ENCODE data around the gene PPP6R2.
A peak's percentile ranks its signal among the peaks of the same experiment; 100 is the strongest.
"Not testable (repeated sequence)": the region's sequence is repeated elsewhere in the genome, so short reads cannot be mapped to it uniquely, and the experiment has no call there.

Gene PPP6R2

DNA sequence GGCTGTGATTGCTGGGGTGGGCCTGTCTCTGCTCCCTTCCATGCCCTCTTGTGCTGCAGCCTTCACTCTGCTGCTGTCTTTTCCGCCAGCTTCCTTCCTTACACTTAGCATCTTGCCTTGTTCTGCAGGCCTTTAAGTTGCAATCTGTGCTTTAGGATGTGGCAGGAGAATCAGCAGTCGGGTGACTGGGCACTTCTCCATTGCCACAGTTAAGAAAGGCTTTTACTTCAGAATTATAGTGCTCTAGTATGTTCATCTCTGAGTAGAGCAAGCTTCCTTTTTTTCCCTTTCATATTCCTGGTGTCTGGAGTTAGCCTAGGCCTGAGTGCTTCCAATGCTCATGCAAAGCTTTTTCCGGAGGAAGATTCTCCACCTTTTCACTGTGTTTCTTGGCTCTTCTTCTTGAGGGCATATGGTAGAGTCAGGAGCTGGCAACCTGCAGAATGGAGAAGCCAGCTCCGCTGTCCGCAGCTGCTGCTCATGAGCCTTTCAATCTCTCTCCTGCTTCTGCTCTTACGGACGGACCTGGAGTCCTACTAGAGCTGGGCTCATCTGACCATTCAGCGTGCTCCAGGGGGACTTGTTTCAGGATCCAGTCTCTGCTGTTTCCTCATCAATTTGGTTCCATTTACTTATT lies 20.2 kb downstream of the PPP6R2 start:
- TF ChIP-seq, protein P1, sequence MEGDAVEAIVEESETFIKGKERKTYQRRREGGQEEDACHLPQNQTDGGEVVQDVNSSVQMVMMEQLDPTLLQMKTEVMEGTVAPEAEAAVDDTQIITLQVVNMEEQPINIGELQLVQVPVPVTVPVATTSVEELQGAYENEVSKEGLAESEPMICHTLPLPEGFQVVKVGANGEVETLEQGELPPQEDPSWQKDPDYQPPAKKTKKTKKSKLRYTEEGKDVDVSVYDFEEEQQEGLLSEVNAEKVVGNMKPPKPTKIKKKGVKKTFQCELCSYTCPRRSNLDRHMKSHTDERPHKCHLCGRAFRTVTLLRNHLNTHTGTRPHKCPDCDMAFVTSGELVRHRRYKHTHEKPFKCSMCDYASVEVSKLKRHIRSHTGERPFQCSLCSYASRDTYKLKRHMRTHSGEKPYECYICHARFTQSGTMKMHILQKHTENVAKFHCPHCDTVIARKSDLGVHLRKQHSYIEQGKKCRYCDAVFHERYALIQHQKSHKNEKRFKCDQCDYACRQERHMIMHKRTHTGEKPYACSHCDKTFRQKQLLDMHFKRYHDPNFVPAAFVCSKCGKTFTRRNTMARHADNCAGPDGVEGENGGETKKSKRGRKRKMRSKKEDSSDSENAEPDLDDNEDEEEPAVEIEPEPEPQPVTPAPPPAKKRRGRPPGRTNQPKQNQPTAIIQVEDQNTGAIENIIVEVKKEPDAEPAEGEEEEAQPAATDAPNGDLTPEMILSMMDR (IDR thresholded peaks at IDR 0.05; ENCODE audit: insufficient read depth, low read depth, low read length, missing control alignments) = no peak
- no peak overlapping the region for H3K4me3 ChIP-seq (ENCODE audit: low read depth, low read length)
- DNase-seq (ENCODE audit: low read depth) = no peak

DNA sequence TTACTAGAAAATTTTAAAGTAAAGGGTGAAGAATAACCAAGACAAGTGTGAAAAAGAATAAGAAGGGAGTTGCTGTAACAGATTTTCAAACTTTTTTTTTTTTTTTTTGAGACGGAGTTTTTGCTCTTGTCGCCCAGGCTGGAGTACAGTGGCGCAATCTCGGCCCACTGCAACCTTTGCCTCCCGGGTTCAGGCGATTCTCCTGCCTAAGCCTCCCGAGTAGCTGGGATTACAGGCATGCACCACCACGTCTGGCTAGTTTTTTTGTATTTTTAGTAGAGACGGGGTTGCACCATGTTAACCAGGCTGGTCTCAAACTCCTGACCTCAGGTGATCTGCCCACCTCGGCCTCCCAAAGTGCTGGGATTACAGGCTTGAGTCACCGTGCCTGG lies 20.7 kb downstream of the PPP6R2 start:
- H3K4me3 ChIP-seq (ENCODE audit: low read depth, low read length); DNase-seq (ENCODE audit: low read depth): not testable (repeated sequence)

DNA sequence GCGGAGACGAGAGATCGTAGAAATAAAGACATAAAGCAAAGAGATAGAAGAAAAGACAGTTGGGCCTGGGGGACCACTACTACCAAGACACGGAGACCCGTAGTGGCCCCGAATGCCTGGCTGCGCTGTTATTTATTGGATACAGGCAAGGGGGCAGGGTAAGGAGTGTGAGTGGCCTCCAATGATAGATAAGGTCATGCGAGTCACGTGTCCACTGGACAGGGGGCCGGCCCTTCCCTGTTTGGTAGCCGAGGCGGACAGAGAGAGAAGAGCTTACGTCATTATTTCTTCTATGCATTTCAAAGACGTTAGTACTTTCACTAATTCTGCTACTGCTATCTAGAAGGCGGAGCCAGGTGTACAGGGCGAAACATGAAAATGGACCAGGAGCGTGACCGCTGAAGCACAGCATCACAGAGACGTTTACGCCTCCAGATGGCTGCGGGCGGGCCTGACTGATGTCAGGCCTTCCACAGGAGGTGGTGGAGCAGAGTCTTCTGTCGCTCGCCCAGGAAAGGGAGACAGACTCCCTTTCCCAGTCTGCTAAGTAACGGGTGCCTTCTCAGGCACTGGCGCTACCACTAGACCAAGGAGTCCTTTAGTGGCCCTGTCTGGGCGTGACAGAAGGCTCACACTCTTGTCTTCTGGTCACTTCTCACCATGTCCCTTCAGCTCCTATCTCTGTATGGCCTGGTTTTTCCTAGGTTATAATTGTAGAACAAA lies 24.8 kb downstream of the PPP6R2 start:
- DNase-seq (ENCODE audit: low read depth) = no peak
- H3K4me3 ChIP-seq (ENCODE audit: low read depth, low read length) = no peak overlapping the region
- TF ChIP-seq, protein P1 (IDR thresholded peaks at IDR 0.05; ENCODE audit: insufficient read depth, low read depth, low read length, missing control alignments) = no peak

DNA sequence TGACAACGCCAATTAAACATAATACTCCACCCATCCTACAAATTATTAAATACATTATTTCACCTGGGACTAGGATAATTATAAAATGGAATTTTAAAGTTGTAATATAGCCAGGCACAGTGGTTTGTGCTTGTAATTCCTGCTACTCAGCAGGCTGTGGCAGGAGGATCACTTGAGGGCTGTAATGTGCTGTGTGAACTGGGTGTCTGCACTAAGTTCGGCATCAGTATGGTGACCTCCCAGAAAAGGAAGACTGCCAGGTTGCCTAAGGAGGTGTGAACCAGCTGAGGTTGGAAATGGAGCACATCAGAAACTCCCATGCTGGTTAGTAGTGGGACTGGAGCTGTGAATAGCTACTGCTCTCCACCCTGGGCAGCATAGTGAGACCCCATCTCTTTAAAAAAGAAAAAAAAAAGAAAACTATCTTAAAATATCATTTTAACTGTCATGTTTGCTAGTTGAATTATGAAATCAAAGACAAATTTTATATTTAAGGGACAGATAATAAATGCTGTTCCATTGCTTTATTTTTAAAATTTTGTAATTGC lies 28.0 kb downstream of the PPP6R2 start:
- DNase-seq (ENCODE audit: low read depth) = no peak
- H3K4me3 ChIP-seq (ENCODE audit: low read depth, low read length) = no peak overlapping the region
- TF ChIP-seq, protein P1 (IDR thresholded peaks at IDR 0.05; ENCODE audit: insufficient read depth, low read depth, low read length, missing control alignments) = no peak

DNA sequence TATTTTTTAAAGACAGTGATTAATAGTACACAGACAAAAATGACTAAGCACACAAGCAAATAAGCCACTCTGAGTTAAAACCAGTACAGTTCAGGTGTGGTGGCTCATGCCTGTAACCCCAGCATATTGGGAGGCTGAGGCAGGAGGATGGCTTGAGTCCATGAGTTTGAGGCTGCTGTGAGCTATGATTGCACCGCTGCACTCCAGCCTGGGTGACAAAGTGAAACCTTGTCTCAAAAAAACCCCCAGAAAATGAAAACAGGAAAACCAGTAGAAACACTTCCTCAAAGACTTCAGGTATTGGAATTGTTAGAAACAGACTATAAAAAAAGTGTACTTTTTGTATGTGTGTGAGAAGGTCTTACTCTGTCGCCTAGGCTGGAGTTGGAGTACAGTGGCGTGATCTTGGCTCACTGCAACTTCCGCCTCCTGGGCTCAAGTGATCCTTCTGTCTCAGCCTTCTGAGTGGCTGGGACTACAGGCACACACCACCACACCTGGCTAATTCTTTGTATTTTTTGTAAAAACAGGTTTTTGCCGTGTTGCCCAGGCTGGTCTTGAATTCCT lies 33.0 kb downstream of the PPP6R2 start:
- DNase-seq (ENCODE audit: low read depth) = peak; percentile 35
- TF ChIP-seq, protein P1 (IDR thresholded peaks at IDR 0.05; ENCODE audit: insufficient read depth, low read depth, low read length, missing control alignments) = no peak
- H3K4me3 ChIP-seq (ENCODE audit: low read depth, low read length) = no peak overlapping the region

DNA sequence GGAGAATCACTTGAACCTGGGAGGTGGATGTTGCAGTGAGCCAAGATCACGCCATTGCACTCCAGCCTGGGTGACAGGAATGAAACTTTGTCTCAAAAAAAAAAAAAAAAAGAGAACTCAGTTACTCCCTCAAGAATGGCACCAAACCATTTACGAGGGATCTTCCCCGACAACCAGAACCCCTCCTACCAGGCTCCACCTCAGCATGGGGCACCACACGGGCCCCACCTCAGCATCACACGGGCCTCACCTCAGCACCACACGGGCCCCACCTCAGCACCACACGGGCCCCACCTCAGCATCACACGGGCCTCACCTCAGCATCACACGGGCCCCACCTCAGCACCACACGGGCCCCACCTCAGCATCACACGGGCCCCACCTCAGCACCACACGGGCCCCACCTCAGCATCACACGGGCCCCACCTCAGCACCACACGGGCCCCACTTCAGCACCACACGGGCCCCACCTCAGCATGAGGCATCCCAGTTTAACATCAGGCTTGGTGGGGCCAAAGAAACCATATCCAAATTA lies 38.0 kb downstream of the PPP6R2 start:
- DNase-seq (ENCODE audit: low read depth); H3K4me3 ChIP-seq (ENCODE audit: low read depth, low read length): not testable (repeated sequence)

DNA sequence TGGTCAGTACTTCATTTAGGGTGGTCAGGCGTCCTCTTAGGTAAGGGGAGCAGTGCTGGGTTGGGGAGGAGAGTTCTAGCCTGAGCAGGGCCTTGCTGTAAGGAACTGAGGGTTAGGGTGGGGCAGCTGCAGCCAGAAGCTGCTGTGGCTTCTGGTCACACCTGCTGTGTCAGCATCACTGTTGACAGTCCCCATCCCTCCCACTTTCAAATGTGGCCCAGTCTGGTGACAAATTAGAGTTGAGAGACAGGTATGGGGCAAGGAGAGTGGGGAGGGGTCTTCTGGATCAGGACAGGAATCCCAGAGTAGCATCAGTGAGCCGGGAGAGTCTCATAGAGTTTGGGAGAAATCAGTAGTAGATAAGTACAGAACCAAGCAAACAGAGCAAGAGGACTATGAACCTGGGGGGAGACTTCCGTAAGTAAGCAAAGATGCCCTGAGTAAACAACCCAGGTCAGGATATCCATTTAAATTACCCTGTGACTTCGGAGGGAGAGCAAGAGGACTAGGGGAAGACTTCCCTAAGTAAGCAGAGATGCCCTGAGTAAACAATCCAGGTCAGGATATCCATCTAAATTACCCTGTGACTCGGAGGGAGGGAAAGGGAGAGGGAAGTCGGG lies 53.7 kb downstream of the PPP6R2 start:
- H3K4me3 ChIP-seq (ENCODE audit: low read depth, low read length) = no peak overlapping the region
- no peak for DNase-seq (ENCODE audit: low read depth)

DNA sequence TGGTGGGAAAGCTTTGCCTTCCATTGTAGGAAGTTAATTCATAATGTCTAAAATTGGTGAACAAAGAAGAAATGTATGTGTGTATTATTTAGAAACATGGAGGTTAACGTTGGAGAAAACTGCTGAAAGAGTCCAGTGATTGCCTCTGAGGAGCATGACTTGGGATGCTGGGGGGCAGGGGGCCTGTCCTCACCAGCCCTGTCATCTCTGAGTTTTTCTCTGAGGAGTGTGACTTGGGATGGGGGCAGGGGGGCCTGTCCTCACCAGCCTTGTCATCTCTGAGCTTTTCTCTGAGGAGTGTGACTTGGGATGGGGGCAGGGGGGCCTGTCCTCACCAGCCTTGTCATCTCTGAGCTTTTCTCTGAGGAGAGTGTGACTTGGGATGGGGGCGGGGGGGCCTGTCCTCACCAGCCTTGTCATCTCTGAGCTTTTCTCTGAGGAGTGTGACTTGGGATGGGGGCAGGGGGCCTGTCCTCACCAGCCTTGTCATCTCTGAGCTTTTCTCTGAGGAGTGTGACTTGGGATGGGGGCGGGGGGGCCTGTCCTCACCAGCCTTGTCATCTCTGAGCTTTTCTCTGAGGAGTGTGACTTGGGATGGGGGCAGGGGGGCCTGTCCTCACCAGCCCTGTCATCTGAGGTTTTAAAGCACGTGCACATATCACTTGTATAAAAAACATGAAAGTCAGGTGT lies 54.4 kb downstream of the PPP6R2 start:
- not testable (repeated sequence) for DNase-seq (ENCODE audit: low read depth)

More for the DNA sequence above, 53.7 kb downstream of the PPP6R2 start:
- TF ChIP-seq, protein P1 (IDR thresholded peaks at IDR 0.05; ENCODE audit: insufficient read depth, low read depth, low read length, missing control alignments) = no peak

More for the DNA sequence above, 54.4 kb downstream of the PPP6R2 start:
- not testable (repeated sequence) for H3K4me3 ChIP-seq (ENCODE audit: low read depth, low read length)
